SK-N-SH (cell line): ENCODE results near the gene CPB1.

Experiments used
- CTCF ChIP-seq: fragments of 200-600 bp; sonication (generic); IDR thresholded peaks from 2 replicates; pipeline ENCODE4 v1.6.1; 2017; ENCODE audit warnings: antibody characterized with exemption, mild to moderate bottlenecking, moderate library complexity
- JUND ChIP-seq: IDR thresholded peaks from 2 replicates; pipeline ENCODE4 v1.4.0; 2012
- POLR2AphosphoS5 ChIP-seq: IDR thresholded peaks from 2 replicates; pipeline ENCODE4 v1.6.1; 2012; ENCODE audit warnings: low read depth, low read length
- REST ChIP-seq: IDR thresholded peaks from 2 replicates; pipeline ENCODE4 v1.6.1; 2012; ENCODE audit warnings: mild to moderate bottlenecking, low read depth, low read length, moderate library complexity
- RFX5 ChIP-seq: IDR thresholded peaks from 2 replicates; pipeline ENCODE4 v1.6.1; 2012; ENCODE audit warnings: mild to moderate bottlenecking, improper control_type of control experiment, low read length
- SIN3A ChIP-seq: IDR thresholded peaks from 2 replicates; pipeline ENCODE4 v1.6.1; 2012; ENCODE audit warnings: low read depth, mild to moderate bottlenecking, low read length, moderate library complexity, borderline replicate concordance

GRCh38 chr3:148903941-148904340, 76.3 kb downstream of the CPB1 start:
- TF ChIP-seq CTCF, result no peak
- TF ChIP-seq SIN3A, result no peak
- no peak for TF ChIP-seq JUND
- no peak for TF ChIP-seq REST
- no peak for TF ChIP-seq POLR2AphosphoS5
- no peak for TF ChIP-seq RFX5
